Measurements from ENCODE around the gene RANBP1. TPM values are rescaled to one million over a fixed set of nuclear protein-coding genes. Genes with fewer than 3 reads are reported as not detected.

Gene RANBP1
- total and polyA plus RNA-seq, 2 of the 8 experiments (the other 6 are each of a cell fraction or from before 2014, with no cell fraction given): 343 to 484 TPM

GRCh38 chr22:20071524-20071972 is 44.4 kb upstream of the RANBP1 start:
- FAIRE-seq: no peak
- TF ChIP-seq FOSL1 (IDR thresholded peaks at IDR 0.05; ENCODE audit: insufficient read depth, low read depth, low read length) (no peak), SUZ12 (IDR thresholded peaks at IDR 0.05; ENCODE audit: low read length) (no peak), POLR2AphosphoS5 (IDR thresholded peaks at IDR 0.05; ENCODE audit: low read depth, low read length) (no peak), JUND (IDR thresholded peaks at IDR 0.05; ENCODE audit: low read length) (no peak), PHF8 (conservative IDR thresholded peaks at IDR 0.05; ENCODE audit: low read depth, low read length) (no peak), CTBP2 (IDR thresholded peaks at IDR 0.05; ENCODE audit: borderline replicate concordance, insufficient read depth, insufficient read length, low read length) (no peak), EP300 (IDR thresholded peaks at IDR 0.05; ENCODE audit: borderline replicate concordance in 1 of 2, low read depth in 2 of 2, low read length in 2 of 2) (no peak)

More at GRCh38 chr22:20071524-20071972, 44.4 kb upstream of the RANBP1 start:
- DNase-seq (ENCODE audit: low read depth in 1 of 2, low spot score in 2 of 2): no peak
- no peak overlapping the region for H3K14ac ChIP-seq (ENCODE audit: insufficient read length)
- no peak overlapping the region for H3K18ac ChIP-seq (ENCODE audit: extremely low read depth, low read length)
- POLR2A ChIA-PET (ENCODE audit: partially characterized antibody): interaction anchor here (1.3 kb wide), 1 partner anchor 14 kb away, joined by 3 read pairs; no protein-coding TSS in a partner anchor
- no peak overlapping the region for H4K91ac ChIP-seq (replicated peaks; ENCODE audit: insufficient read length, low read length)
- no peaks in the 10 kb centered on the region for H3K79me2 ChIP-seq (ENCODE audit: control insufficient read depth in 1 of 2, insufficient read depth in 2 of 2, low read length in 2 of 2)
- no peak overlapping the region for H2AFZ ChIP-seq (ENCODE audit: low read length)
- no peak overlapping the region for H3K27ac ChIP-seq (ENCODE audit: low read depth, low read length)
- H2AK5ac ChIP-seq (ENCODE audit: low read depth, low read length): no peak overlapping the region
- no peaks in the 10 kb centered on the region for H3K9me3 ChIP-seq (ENCODE audit: insufficient read depth in 2 of 2, low read depth in 1 of 2, low read length in 1 of 2)
- no peaks in the 10 kb centered on the region for H3K4me1 ChIP-seq (replicated peaks in 1 of 4; ENCODE audit: control insufficient read depth in 3 of 4, insufficient read depth in 4 of 4, low read length in 3 of 4)
- H3K27me3 ChIP-seq (replicated peaks in 1 of 4; ENCODE audit: control insufficient read depth in 3 of 4, extremely low read depth in 1 of 4, insufficient read depth in 3 of 4, low read length in 3 of 4): peaks cover 0 to 3% (median 0%) of the 10 kb centered on the region in 4 experiments; a peak in 3 of 7 replicates
- no peaks in the 10 kb centered on the region for H3K79me1 ChIP-seq (ENCODE audit: low read depth, low read length)
- H3K56ac ChIP-seq (replicated peaks; ENCODE audit: insufficient read length, low read depth, low read length): no peak overlapping the region
- no peak overlapping the region for H3K4me2 ChIP-seq (ENCODE audit: insufficient read depth in 1 of 2, low read depth in 2 of 2, low read length in 2 of 2)
- no peak overlapping the region for H3K23ac ChIP-seq (ENCODE audit: insufficient read length)
- H4K20me1 ChIP-seq (replicated peaks in 1 of 2; ENCODE audit: control insufficient read depth in 1 of 2, insufficient read depth in 2 of 2, low read length in 2 of 2): no peaks in the 10 kb centered on the region
- H2BK15ac ChIP-seq (ENCODE audit: low read length): no peak overlapping the region
- H2BK20ac ChIP-seq (ENCODE audit: low read length): no peak overlapping the region
- H4K8ac ChIP-seq (ENCODE audit: extremely low read depth, insufficient read depth, low read length): no peak overlapping the region
- H2BK5ac ChIP-seq (ENCODE audit: low read depth, low read length): no peak overlapping the region
- WGBS, 2 experiments (ENCODE audit: extremely low coverage in 1 of 2, insufficient coverage in 1 of 2, insufficient read length in 1 of 2, insufficient replicate concordance in 2 of 2, low coverage in 1 of 2, low lambda C conversion rate in 2 of 2, missing lambda C conversion rate in 1 of 2): 84% methylated on average over 8 of the region's 8 CpGs; no CpG with 5 or more reads in 1 of the 2 experiments
- H3K4ac ChIP-seq (replicated peaks; ENCODE audit: insufficient read length, low read depth, low read length): no peak overlapping the region
- no peak overlapping the region for H3K9ac ChIP-seq (replicated peaks in 1 of 4; ENCODE audit: extremely low read depth in 1 of 4, low read depth in 3 of 4, low read length in 3 of 4)
- H4K5ac ChIP-seq (ENCODE audit: insufficient read length, low read depth, low read length): no peak overlapping the region
- CTCF ChIA-PET (ENCODE audit: partially characterized antibody): interaction anchor here (0.7 to 1.1 kb wide), 4 partner anchors 10 to 42 kb away, joined by 3 to 4 read pairs (median 3); no protein-coding TSS in a partner anchor
- H3K36me3 ChIP-seq (ENCODE audit: control insufficient read depth in 2 of 4, insufficient read depth in 4 of 4, low read length in 3 of 4): no peaks in the 10 kb centered on the region
- no peak overlapping the region for H2BK120ac ChIP-seq (replicated peaks; ENCODE audit: low read depth, low read length)
- H3K23me2 ChIP-seq (ENCODE audit: low read depth, low read length): no peaks in the 10 kb centered on the region
- no peak overlapping the region for H3K4me3 ChIP-seq (ENCODE audit: extremely low read depth in 1 of 4, insufficient read depth in 2 of 4, low read depth in 3 of 4, low read length in 4 of 4)
- H2BK12ac ChIP-seq (ENCODE audit: low read depth, low read length): no peak overlapping the region

Measured in H1 (cell line).